ENCODE results near the gene RNF213. TPM values are rescaled to one million over a fixed set of nuclear protein-coding genes. Genes with fewer than 3 reads are reported as not detected.
"Not testable (repeated sequence)": the region's sequence is repeated elsewhere in the genome, so short reads cannot be mapped to it uniquely, and the experiment has no call there.

The RNF213 gene
- total RNA-seq, 2 donors from 2014 or later = 98.8 to 99.3 TPM

- peak; percentile 29 for DNase-seq (ENCODE audit: low spot score)
- intact Hi-C loops (cut with DNase I) = loop anchor here in 1 of 2 donors (1.0 kb wide), 1 partner anchor 42 kb away; no protein-coding TSS in a partner anchor
Measured at GRCh38 chr17:80307994-80308691, 47.5 kb downstream of the RNF213 start.

GRCh38 chr17:80308692-80309517, 48.3 kb downstream of the RNF213 start:
- peak; percentile 71 for DNase-seq (ENCODE audit: low spot score)
- intact Hi-C loops (cut with DNase I) = no loop called here

DNA sequence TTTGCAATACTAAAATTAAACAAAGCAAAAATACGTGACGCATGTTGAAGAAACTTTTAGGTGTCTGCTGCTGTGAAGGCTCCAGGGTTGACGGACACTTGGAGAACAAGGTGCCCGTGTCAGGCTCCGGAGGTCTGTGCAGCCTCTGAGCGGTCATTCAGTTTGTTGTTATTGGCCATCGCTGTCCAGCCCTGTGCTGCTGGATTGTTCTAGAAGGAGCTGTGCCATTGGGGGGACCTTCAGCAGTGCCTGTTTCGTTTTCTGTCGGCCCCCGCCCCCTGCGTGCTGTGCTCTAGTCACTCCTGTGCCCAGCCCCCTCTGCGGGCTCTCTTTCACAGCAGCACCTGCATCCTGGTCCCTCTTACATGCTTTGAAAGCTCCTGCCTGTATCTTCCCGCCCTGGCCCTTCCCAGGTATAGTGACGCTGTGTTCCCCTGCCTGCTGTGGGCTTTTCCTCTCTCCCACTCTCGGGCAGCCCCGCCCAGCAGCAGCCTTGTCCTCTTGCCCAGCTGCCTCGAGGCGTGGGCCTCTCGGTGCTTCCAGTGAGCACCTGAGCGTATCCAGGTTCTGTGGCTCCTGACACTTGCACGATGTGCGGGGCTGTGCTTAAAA, 50.7 kb downstream of the RNF213 start:
- intact Hi-C loops (cut with DNase I) = loop anchor here (5.0 to 10.0 kb wide), 2 partner anchors 63 to 154 kb away; no protein-coding TSS in a partner anchor
- DNase-seq (ENCODE audit: low spot score) = peak; percentile 57

DNA sequence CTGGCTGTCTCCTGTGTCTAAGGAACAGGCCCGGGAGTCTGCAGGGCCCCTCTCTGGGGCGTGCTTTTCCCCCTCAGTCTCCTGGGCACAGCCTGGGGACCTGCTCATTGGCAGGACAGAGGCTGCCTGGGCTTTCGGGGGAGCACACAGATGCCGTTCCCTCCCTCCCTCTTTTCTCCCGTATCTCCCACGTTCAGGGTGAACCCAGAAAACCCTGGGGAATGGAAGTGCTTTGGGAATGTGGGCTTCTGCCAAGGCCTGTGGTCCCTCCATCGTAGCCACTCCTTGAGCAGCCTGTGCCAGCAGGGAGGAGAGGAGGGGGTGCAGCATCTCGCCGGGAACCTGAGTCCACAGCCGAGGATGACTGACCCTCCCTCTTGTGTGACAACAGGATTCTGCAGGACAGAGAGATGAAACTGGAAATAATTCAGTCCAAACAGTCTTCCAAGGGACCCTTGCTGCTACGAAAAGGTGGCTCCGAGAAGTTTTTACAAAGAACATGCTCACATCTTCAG, 52.0 kb downstream of the RNF213 start:
- DNase-seq (ENCODE audit: low spot score) = peak; percentile 60
- intact Hi-C loops (cut with DNase I) = loop anchor here (5.0 to 10.0 kb wide), 2 partner anchors 62 to 155 kb away; no protein-coding TSS in a partner anchor

DNA sequence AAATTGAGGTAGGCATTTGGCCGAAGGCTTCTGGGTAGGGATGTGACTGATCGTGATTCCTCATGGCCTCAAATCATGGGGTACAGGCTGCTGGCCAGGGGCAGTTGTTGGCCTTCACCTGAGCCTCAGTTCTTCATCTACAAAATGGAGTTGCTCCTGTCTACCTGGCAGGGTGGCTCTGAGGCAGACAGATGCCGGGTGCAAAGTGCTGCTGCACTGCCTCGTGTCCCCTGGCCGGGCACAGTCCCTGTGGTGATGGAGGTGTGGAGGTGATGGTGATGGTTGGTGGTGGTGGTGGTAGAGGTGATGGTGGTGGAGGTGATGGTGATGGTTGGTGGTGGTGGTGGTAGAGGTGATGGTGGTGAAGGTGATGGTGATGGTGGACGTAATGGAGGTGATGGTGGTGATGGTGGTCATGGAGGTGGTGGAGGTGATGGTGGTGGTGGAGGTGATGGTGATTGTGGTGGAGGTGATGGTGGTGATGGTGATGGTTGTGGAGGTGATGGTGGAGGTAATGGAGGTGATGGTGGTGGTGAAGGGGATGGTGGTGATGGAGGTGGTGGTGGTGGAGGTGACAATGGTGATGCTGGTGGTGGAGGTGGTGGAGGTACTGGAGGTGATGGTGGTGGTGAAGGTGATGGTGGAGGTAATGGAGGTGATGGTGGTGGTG, 52.6 kb downstream of the RNF213 start:
- DNase-seq (ENCODE audit: low spot score) = peak; percentile 44
- intact Hi-C loops (cut with DNase I) = loop anchor here (5.0 to 10.0 kb wide), 2 partner anchors 62 to 156 kb away; no protein-coding TSS in a partner anchor

DNA sequence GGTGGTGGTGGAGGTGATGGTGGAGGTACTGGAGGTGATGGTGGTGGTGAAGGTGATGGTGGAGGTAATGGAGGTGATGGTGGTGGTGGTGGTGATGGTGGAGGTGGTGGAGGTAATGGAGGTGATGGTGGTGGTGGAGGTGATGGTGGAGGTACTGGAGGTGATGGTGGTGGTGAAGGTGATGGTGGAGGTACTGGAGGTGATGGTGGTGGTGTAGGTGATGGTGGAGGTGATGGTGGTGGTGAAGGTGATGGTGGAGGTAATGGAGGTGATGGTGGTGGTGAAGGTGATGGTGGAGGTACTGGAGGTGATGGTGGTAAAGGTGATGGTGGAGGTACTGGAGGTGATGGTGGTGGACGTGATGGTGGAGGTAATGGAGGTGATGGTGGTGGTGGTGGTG, 53.3 kb downstream of the RNF213 start:
- DNase-seq (ENCODE audit: low spot score) = not testable (repeated sequence)
- intact Hi-C loops (cut with DNase I) = loop anchor here (5.0 to 10.0 kb wide), 2 partner anchors 61 to 157 kb away; no protein-coding TSS in a partner anchor

DNA sequence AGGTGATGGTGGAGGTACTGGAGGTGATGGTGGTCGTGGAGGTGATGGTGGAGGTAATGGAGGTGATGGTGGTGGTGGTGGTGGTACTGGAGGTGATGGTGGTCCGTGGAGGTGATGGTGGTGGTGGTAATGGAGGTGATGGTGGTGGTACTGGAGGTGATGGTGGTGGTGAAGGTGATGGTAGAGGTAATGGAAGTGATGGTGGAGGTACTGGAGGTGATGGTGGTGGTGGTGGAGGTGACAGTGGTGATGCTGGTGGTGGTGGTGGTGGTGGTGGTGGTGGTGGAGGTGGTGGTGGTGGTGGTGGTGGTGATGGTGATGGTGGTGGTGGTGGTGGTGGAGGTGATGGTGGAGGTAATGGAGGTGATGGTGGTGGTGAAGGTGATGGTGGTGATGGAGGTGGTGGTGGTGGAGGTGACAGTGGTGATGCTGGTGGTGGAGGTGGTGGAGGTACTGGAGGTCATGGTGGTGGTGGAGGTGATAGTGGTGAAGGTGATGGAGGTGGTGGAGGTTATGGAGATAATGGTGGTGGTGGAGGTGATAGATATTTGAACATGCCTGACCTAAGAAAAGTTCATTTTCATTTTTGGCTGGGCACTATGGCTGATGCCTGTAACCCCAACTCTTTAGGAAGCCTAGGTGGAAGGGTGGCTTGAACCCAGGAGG, 55.0 kb downstream of the RNF213 start:
- DNase-seq (ENCODE audit: low spot score) = peak; percentile 4
- intact Hi-C loops (cut with DNase I) = loop anchor here in 1 of 2 donors (10.0 kb wide), 1 partner anchor 59 kb away; no protein-coding TSS in a partner anchor

- peak; percentile 45 for DNase-seq (ENCODE audit: low spot score)
- intact Hi-C loops (cut with DNase I) = loop anchor here in 1 of 2 donors (10.0 kb wide), 1 partner anchor 58 kb away; no protein-coding TSS in a partner anchor
Measured at GRCh38 chr17:80316431-80316830, 55.8 kb downstream of the RNF213 start.

GRCh38 chr17:80316927-80317705, 56.5 kb downstream of the RNF213 start:
- DNase-seq (ENCODE audit: low spot score) = peak; percentile 65
- intact Hi-C loops (cut with DNase I) = loop anchor here in 1 of 2 donors (10.0 kb wide), 1 partner anchor 58 kb away; no protein-coding TSS in a partner anchor

- intact Hi-C loops (cut with DNase I) = loop anchor here in 1 of 2 donors (10.0 kb wide), 1 partner anchor 57 kb away; no protein-coding TSS in a partner anchor
- DNase-seq (ENCODE audit: low spot score) = peak; percentile 45
Measured at GRCh38 chr17:80317706-80317980, 57.0 kb downstream of the RNF213 start.

DNA sequence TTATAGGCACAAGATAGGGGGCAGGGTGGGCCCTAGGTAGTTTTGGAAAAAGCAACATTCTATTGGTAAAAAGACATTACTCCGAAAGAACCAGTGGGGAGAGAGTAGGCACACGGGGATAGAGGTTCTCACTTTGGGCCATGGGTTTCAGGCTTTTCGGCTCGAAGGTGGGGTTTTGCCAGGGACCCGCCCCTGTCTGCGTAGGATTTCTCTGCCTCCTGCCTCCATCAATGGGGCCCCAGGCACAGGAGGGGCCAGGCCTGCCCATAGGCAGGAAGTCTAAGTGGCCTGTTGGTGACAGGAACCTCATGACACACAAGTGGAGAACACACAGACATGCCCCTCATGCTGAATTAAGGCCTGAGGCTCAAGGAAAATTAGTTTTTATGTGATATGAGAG, 57.5 kb downstream of the RNF213 start:
- peak; percentile 55 for DNase-seq (ENCODE audit: low spot score)
- intact Hi-C loops (cut with DNase I) = loop anchor here in 1 of 2 donors (10.0 kb wide), 1 partner anchor 57 kb away; no protein-coding TSS in a partner anchor

DNA sequence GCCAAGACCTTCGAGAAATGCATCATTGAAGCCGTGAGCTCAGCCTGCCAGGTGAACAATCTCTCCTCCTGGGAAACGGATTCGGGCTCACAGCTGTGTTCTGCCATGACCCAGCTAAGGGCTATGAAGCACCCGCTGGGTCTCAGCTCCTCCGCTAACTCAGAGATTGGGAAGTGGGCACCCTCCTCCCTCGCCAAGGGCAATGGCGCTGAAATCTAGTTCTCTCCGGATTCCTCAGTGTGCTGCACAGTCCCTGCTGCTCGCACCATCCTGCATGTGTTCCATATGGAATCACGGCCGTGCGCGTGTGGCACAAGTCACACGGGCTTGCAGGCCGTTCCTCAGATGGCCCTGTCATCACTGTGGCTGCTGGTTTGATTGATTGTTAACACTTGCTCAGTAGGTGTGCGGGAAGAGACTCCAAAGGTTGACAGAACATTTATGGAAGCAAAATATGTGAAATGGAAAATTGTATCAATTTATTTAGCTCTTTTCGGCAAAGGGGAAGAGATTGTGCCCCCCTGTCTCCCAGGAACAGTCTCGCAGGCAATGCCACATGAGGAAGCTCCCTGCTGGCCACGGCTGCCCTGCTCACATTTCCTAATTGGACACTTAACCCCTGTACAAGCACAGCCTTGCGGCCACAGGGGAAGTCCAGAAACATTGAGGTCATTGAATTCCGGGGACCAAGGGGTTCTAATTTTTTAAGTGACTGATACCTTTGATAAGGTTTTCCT, 58.8 kb downstream of the RNF213 start:
- DNase-seq (ENCODE audit: low spot score) = peak; percentile 31
- intact Hi-C loops (cut with DNase I) = loop anchor here in 1 of 2 donors (10.0 kb wide), 1 partner anchor 55 kb away; no protein-coding TSS in a partner anchor

GRCh38 chr17:80319999-80320344, 59.3 kb downstream of the RNF213 start:
- intact Hi-C loops (cut with DNase I) = loop anchor here in 1 of 2 donors (5.0 to 10.0 kb wide), 2 partner anchors 55 to 612 kb away; no protein-coding TSS in a partner anchor

GRCh38 chr17:80320496-80320895, 59.8 kb downstream of the RNF213 start:
- peak; percentile 72 for DNase-seq (ENCODE audit: low spot score)
- intact Hi-C loops (cut with DNase I) = loop anchor here in 1 of 2 donors (5.0 kb wide), 1 partner anchor 612 kb away; no protein-coding TSS in a partner anchor

More at GRCh38 chr17:80319999-80320344, 59.3 kb downstream of the RNF213 start:
- DNase-seq (ENCODE audit: low spot score) = no peak

DNA sequence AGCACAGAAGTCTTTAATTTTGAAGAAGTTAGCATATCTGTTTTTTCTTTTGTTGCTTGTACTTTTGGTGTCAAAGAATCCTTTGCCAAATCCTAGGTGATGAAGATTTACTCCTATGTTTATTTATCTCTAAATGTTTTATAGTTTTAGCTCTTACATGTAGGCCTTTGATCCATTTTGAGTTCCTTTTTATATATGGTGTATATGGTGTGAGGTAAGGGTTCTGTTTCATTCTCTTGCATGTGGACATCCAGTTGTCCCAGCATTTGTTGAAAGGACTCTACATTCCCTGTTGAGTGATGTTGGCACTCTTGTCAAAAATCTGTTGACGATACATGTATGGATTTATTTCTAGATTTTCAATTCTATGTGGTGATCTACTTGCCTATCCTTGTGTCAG, 62.2 kb downstream of the RNF213 start:
- DNase-seq (ENCODE audit: low spot score) = no peak
- intact Hi-C loops (cut with DNase I) = loop anchor here in 1 of 2 donors (5.0 kb wide), 1 partner anchor 609 kb away; no protein-coding TSS in a partner anchor

- no peak for DNase-seq (ENCODE audit: low spot score)
- intact Hi-C loops (cut with DNase I) = loop anchor here in 1 of 2 donors (5.0 kb wide), 1 partner anchor 608 kb away; no protein-coding TSS in a partner anchor
Measured at GRCh38 chr17:80323982-80324381, 63.3 kb downstream of the RNF213 start.
